Daoy (cell line): ENCODE data around the gene TNNI2. TPM values are rescaled to one million over a fixed set of nuclear protein-coding genes. Genes with fewer than 3 reads are reported as not detected.

ENCODE experiments used
- DNase-seq: peaks from one replicate; pipeline ENCODE4 v3.0.0-alpha.2; 2015; ENCODE audit warnings: low read depth
- total RNA-seq: library from RNA; depleted of rRNA; stranded (reverse); fragments of >200 nt; shearing (Covaris generic); gene quantifications from 2 replicates; pipeline ENCODE4 v1.2.3, GENCODE V29; 2014

The TNNI2 gene
- total RNA-seq, 1 experiment from 2014 or later = not detected

GRCh38 chr11:1847006-1847735 is 8.4 kb downstream of the TNNI2 start:
- DNase-seq = no peak

GRCh38 chr11:1847926-1848639 is 9.3 kb downstream of the TNNI2 start:
- DNase-seq = no peak

GRCh38 chr11:1848640-1849430 is 10.1 kb downstream of the TNNI2 start:
- DNase-seq = no peak

DNA sequence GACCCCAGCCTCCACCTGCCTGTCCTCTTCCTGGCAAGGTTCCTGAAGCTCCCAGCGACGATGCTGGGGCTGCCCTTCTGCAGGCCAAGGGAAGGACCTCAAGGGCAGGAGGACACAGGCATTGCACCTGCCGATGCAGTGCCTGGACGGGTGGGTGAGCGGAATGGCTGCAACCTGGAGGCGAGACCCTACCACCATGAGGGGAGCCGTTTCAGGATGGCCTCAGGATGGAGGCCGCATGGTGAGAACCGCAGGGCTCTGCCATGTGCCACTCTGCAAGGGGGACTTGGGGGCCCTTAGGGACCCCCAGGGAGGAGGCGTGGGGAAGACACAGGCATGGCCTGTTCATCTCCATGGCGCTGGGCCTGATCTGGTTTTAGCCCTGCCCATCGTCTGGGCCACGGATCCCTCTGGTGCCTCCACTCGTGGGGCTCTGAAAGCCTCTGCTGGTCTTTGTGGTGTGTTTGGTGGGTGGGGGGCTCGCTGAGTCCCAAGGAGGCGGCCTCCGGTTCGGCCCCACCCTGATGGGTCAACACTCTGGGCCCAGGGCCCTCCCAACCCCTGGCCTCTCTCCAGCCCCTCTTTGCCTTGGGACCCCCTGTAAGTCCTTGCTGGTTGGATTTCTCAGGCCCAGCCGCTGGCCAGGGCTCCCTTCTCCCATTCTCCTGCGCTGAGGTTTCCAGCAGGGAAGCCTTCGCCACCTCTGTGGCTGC is 12.8 kb downstream of the TNNI2 start:
- DNase-seq = no peak

DNA sequence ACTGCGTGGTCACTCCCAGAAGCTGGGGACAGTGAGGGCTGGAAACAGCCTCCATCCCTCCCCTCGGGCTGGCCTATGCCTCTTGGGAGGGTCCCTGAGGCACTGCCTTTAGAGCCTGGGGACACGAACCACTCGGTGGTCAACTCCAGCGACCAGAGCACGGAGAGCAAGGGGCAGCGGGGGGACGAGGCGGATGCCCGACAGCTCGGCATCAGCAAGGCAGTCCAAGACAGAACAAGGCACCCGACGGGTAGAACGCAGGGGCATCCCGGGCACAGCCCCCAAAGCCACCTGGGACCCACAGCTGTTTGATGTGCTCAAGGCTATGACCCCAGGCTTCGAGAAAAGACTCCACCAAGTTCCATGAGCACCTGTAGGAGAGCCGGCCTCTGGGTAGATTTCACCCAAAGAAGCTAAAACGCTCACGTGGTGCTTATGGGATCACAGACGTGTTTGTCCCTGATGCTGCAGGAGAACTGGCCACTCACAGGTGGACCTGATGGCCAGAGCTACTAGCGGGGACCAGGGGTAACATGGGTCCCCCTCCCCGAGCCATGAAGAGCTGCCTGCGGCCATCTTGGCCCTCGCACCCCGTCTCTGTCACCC is 13.6 kb downstream of the TNNI2 start:
- no peak for DNase-seq

GRCh38 chr11:1852877-1853276 is 14.1 kb downstream of the TNNI2 start, which contains the start of gene LSP1:
Gene LSP1, plus strand, starts transcription at chr11:1853084. Its CDS starts 61 bp downstream, at chr11:1853145.
- no peak for DNase-seq

GRCh38 chr11:1853376-1854131 is 14.8 kb downstream of the TNNI2 start:
- DNase-seq = no peak

DNA sequence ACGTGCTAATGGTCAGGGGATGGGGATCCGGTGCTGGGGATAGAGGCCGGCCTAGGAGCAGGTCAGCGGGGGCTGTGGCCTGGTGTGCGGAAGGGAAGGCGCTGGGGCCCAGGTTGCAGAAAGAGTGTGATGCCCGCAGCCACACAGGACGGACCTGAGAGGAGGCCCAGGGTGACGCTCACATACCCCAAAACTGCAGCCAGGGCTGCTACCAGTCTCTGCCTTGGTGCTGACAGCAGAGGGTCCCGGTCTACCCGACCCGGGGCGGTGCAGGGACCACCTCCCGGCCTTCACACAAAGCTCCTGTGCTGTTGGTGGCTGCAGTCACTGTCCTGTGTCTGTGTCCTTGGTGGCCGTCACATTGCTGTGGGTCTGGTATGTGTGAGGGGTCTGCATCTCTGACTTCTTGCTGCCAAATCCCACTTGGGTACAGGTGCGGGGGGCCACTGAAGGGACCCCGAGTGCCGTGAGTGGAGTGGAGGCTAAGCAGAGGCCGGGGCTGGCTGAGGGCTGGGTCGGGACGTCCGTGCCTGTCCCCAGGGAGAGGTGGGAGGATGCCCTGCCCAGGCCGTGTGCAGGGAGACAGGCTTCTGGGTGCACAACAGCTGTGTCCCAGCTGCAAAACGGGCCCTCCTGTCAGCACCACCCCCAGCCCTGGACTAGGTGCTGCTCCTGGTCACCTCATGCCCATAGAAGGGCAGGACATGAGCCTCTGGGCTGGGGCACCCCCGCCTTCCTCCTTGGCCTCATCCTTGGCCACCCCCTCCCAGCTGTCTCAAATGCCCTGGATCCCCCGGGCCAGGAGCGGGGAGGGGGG is 15.6 kb downstream of the TNNI2 start:
- no peak for DNase-seq

DNA sequence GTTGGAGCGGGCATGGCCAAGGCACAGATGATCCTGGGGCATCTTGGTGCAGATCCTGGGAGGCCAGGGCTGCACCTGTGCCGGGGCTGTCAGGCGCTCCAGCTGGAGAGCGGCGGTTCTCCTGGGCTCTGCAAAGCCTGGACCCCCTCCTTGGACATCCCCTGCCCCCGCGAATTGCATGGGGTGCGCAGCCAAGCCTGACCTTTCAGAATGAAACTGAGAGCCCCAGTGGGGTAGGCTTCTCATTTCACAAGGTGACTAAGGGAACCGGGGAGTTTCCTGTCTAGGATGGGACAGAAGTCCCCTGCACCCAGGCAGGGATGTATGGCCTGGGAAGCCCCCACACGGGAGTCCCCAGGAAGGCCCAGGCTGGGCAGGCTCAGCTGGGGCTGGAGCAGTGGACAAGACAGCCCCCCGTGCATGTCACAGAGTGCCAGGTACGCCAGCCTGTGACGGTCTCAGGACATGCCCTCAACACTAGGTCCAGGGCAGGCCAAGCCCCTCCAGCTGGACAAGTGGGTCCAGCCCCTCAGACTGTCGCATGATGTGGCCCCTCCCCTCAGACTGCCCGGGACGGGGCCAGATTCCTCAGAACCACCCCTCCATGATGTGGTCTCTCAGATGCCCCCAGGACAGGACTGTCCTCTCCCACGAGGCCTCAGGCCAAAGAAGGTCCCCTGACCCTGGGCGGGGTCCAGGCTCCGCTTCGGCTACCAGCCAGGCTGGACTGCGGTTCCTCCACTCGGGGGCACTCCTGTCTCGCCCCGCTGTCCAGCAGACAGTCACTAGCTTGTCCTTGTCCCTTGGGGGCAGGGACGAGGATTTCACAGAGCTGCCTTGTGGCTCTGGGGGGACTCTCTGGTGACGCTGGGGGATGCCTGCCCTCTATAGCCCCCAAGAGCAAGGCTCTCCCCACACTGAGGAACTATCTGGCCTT is 16.4 kb downstream of the TNNI2 start:
- no peak for DNase-seq

DNA sequence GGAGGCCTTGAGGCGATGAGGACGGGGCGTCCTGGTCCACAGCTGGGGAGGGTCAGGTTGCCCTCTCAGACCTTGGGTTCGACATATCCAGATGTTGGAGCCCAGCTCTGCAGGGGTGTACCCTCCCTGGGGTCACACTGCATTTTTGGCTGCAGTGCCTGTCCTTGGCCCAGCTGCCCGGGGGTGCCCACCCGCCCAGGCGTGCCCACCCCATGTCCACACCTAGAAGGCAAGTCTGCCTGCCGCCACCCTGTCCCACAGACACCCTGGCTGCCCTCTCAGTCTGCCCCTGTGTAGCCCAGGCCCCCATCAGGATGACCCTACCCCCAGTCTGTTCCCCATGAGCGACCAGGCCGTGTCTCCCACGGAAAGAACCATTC is 17.1 kb downstream of the TNNI2 start:
- DNase-seq = no peak

- DNase-seq = no peak
These were observed 17.7 kb downstream of the TNNI2 start for GRCh38 chr11:1856306-1857005.

DNA sequence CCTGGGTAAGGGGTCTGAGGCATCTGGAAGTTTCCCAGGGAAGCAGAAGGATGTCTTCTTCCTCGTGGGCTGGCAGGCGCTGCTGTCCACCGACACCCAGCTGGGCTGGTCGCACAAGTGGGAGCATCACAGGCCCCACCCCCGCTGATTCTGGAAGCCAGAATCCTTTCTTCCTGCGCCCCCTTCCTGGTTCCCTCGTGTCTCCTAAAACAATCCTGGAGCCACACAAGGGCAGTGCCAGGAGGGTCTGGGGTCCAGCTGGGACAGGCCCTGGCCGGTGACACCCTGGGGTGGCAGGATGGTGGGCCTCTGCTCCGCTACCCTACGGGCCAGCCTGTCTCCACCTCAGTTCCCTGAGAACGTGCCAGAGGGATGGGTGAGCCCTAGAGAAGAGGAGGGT is 18.3 kb downstream of the TNNI2 start:
- DNase-seq = no peak

- no peak for DNase-seq
These were observed 19.4 kb downstream of the TNNI2 start for GRCh38 chr11:1858154-1858553.

GRCh38 chr11:1858576-1858975 is 19.8 kb downstream of the TNNI2 start:
- DNase-seq = no peak

- no peak for DNase-seq
These were observed 20.2 kb downstream of the TNNI2 start for GRCh38 chr11:1859004-1859403.

DNA sequence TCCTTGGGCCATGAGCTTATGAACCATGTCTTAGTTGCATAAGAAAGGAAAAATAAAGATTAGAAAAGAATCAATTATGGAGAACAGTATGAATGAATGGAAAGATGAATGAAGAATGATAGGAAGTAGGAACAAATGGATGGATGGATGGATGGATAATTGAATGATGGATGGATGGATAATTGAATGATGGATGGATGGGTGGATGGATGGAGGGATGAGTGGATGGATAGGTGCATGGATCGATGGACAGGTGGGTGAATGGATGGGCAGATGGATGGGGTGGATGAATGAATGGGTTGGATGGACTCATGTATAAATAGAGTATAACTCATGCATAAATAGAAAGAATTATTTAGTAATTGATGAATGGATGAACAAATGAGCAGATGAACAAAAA is 21.3 kb downstream of the TNNI2 start:
- no peak for DNase-seq

- DNase-seq = no peak
These were observed 22.9 kb downstream of the TNNI2 start for GRCh38 chr11:1861435-1862411.
